ENCODE measurements around the gene RGS13. TPM values are rescaled to one million over a fixed set of nuclear protein-coding genes. Genes with fewer than 3 reads are reported as not detected.

The RGS13 gene
- total RNA-seq, 1 experiment from 2014 or later: not detected

GRCh38 chr1:192626366-192627179 is 9.4 kb upstream of the RGS13 start:
- no peak for DNase-seq (ENCODE audit: low read depth)

- DNase-seq (ENCODE audit: low read depth): no peak
These were observed 8.0 kb upstream of the RGS13 start for GRCh38 chr1:192627901-192628300.

GRCh38 chr1:192628396-192629057 is 7.4 kb upstream of the RGS13 start:
- DNase-seq (ENCODE audit: low read depth): no peak

- DNase-seq (ENCODE audit: low read depth): no peak
These were observed 6.3 kb upstream of the RGS13 start for GRCh38 chr1:192629612-192630011.

GRCh38 chr1:192630521-192631287 is 5.2 kb upstream of the RGS13 start:
- DNase-seq (ENCODE audit: low read depth): no peak

- DNase-seq (ENCODE audit: low read depth): no peak
These were observed 4.2 kb upstream of the RGS13 start for GRCh38 chr1:192631749-192632148.

GRCh38 chr1:192632188-192632587 is 3.8 kb upstream of the RGS13 start:
- DNase-seq (ENCODE audit: low read depth): no peak

- no peak for DNase-seq (ENCODE audit: low read depth)
These were observed 3.1 kb upstream of the RGS13 start for GRCh38 chr1:192632641-192633532.

GRCh38 chr1:192633533-192634253 is 2.3 kb upstream of the RGS13 start:
- DNase-seq (ENCODE audit: low read depth): no peak

GRCh38 chr1:192635041-192635440 is 906 bp upstream of the RGS13 start:
- DNase-seq (ENCODE audit: low read depth): no peak

GRCh38 chr1:192639607-192640368 is 3.8 kb downstream of the RGS13 start:
- peak; percentile 46 for DNase-seq (ENCODE audit: low read depth)

GRCh38 chr1:192652159-192652558 is 16.2 kb downstream of the RGS13 start:
- no peak for DNase-seq (ENCODE audit: low read depth)

GRCh38 chr1:192654120-192654519 is 18.2 kb downstream of the RGS13 start:
- no peak for DNase-seq (ENCODE audit: low read depth)

- DNase-seq (ENCODE audit: low read depth): peak; percentile 91
These were observed 18.8 kb downstream of the RGS13 start for GRCh38 chr1:192654591-192655251.

- DNase-seq (ENCODE audit: low read depth): no peak
These were observed 21.8 kb downstream of the RGS13 start for GRCh38 chr1:192657760-192658159.

GRCh38 chr1:192658255-192658654 is 22.3 kb downstream of the RGS13 start:
- no peak for DNase-seq (ENCODE audit: low read depth)

GRCh38 chr1:192660613-192661012 is 24.7 kb downstream of the RGS13 start:
- DNase-seq (ENCODE audit: low read depth): no peak

- no peak for DNase-seq (ENCODE audit: low read depth)
These were observed 32.5 kb downstream of the RGS13 start for GRCh38 chr1:192668409-192668983.

- no peak for DNase-seq (ENCODE audit: low read depth)
These were observed 33.2 kb downstream of the RGS13 start for GRCh38 chr1:192669174-192669573.
